Measurements from ENCODE around the gene CFAP61. TPM values are rescaled to one million over a fixed set of nuclear protein-coding genes. Genes with fewer than 3 reads are reported as not detected.

Gene CFAP61
- total and polyA plus RNA-seq, 5 donors from 2014 or later: not detected

DNA sequence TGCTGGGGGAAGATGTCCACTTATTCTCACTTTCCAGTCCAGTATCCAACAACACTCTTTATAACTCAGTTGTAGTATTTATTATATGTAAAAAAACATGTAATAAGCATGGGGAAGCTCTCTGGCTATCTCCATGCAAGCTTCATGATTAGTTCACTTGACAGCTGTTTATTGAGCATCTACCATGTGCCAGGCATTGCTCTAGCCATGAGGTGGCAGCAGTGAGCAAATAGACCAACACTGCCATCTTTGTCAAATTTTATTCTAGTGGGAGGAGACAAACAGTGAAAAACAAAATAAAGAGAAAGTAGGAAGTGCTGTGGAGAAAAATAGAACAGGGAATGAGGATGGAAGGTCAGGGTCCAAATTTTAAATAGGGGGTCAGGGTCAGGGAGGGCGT, 131.8 kb downstream of the CFAP61 start:
- Histone ChIP-seq H3K27me3 (ENCODE audit: control insufficient read depth, insufficient read depth, low read length) (no peaks in the 10 kb centered on the region), H3K4me1 (ENCODE audit: control insufficient read depth, insufficient read depth, low read length, poor library complexity, severe bottlenecking) (no peaks in the 10 kb centered on the region), H3K9me3 (ENCODE audit: control insufficient read depth in 2 of 2, low read length in 2 of 2) (no peaks in the 10 kb centered on the region), H3K27ac (ENCODE audit: insufficient read depth, low read length, poor library complexity, severe bottlenecking) (no peak overlapping the region), H3K4me3 (ENCODE audit: low read depth, low read length) (no peak overlapping the region), H3K36me3 (ENCODE audit: control insufficient read depth, insufficient read depth, low read length) (no peaks in the 10 kb centered on the region)
- Mint-ChIP-seq H3K27ac (no peak overlapping the region), H3K4me1 (no peaks in the 10 kb centered on the region), H3K36me3 (no peaks in the 10 kb centered on the region), H3K27me3 (peaks cover 11% of the 10 kb centered on the region), H3K4me3 (no peak overlapping the region), H3K9me3 (peaks cover 0 to 7% (median 0%) of the 10 kb centered on the region in 7 donors)
- DNase-seq (peak in 1 of 3 donors; percentile 31), ATAC-seq (ENCODE audit: low read depth in 2 of 2) (no peak)

DNA sequence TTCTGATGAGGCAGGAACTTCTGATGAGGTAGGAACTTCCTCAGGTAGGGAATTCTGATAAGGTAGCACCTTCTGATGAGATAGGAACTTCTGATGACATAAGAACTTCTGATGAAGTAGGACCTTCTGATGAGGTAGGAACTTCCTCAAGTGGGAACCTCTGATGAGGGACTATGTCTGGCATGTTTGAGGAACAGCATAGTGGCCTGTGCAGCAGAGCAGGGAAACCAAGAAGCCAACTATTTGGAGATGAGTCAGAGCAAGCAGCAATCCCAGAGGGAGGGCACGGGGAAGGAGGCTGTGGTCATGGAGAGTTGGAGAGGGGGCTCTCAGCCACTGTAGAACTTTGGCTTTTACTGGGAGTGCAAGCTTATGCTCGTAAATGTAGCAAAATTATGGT, 132.4 kb downstream of the CFAP61 start:
- no peaks in the 10 kb centered on the region for H3K36me3 Mint-ChIP-seq
- no peaks in the 10 kb centered on the region for H3K4me1 Mint-ChIP-seq
- Histone ChIP-seq H3K4me1 (ENCODE audit: control insufficient read depth, insufficient read depth, low read length, poor library complexity, severe bottlenecking) (no peaks in the 10 kb centered on the region), H3K27ac (ENCODE audit: insufficient read depth, low read length, poor library complexity, severe bottlenecking) (no peak overlapping the region), H3K4me3 (ENCODE audit: low read depth, low read length) (no peak overlapping the region), H3K9me3 (ENCODE audit: control insufficient read depth in 2 of 2, low read length in 2 of 2) (no peaks in the 10 kb centered on the region), H3K27me3 (ENCODE audit: control insufficient read depth, insufficient read depth, low read length) (no peaks in the 10 kb centered on the region), H3K36me3 (ENCODE audit: control insufficient read depth, insufficient read depth, low read length) (no peaks in the 10 kb centered on the region)
- H3K27me3 Mint-ChIP-seq: peaks cover 6% of the 10 kb centered on the region
- H3K9me3 Mint-ChIP-seq: peaks cover 0 to 7% (median 0%) of the 10 kb centered on the region in 7 donors
- ATAC-seq (ENCODE audit: low read depth in 2 of 2) (no peak), DNase-seq (no peak)
- no peak overlapping the region for H3K4me3 Mint-ChIP-seq
- no peak overlapping the region for H3K27ac Mint-ChIP-seq

DNA sequence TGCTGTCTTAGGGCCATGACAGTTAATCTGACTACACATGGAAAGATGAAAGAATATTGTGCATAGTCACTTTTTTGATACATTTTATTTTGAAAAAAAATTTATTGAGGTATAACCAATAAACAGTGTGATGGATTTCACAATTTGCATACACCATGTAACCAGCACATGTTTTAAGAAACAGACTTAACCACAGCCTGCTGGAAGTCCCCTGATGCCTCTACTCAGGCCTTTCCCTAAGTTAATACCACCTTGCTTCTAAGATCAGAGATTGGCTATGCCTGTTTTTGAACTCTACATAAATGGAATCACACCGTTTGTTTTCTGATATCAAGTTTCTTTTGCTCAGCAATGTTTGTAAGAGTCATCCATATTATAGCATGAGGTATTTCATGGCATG, 136.3 kb downstream of the CFAP61 start:
- no peak overlapping the region for H3K27ac Mint-ChIP-seq
- no peaks in the 10 kb centered on the region for H3K4me1 Mint-ChIP-seq
- H3K4me1 ChIP-seq (ENCODE audit: control insufficient read depth, insufficient read depth, low read length, poor library complexity, severe bottlenecking): no peaks in the 10 kb centered on the region
- H3K36me3 Mint-ChIP-seq: no peaks in the 10 kb centered on the region
- H3K4me3 ChIP-seq (ENCODE audit: low read depth, low read length): no peak overlapping the region
- no peaks in the 10 kb centered on the region for H3K36me3 ChIP-seq (ENCODE audit: control insufficient read depth, insufficient read depth, low read length)
- peaks cover 6% of the 10 kb centered on the region for H3K27me3 Mint-ChIP-seq
- H3K9me3 Mint-ChIP-seq: peaks cover 0 to 4% (median 0%) of the 10 kb centered on the region in 7 donors
- no peak for ATAC-seq (ENCODE audit: low read depth in 2 of 2)
- H3K27ac ChIP-seq (ENCODE audit: insufficient read depth, low read length, poor library complexity, severe bottlenecking): no peak overlapping the region
- no peak overlapping the region for H3K4me3 Mint-ChIP-seq
- DNase-seq: no peak
- no peaks in the 10 kb centered on the region for H3K27me3 ChIP-seq (ENCODE audit: control insufficient read depth, insufficient read depth, low read length)
- H3K9me3 ChIP-seq (ENCODE audit: control insufficient read depth in 2 of 2, low read length in 2 of 2): no peaks in the 10 kb centered on the region

DNA sequence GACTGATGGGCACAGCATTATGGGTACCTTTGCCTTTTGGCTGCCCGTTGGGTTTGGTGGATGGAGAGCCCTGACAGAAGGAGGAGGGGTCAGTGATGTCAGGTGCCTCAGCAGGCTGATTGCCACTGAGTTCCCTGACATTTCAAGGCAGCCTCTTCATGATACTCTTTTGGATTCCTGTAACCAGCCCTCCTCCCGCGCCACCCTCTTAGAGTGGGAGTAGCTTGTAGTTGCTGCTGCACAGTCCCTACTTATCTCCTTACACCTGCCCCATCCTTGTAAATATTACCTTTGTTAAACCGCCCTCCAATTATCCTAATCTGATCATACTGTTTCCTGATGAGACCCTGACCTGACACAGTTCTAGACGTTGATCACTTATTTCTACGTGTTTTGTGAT, 140.0 kb downstream of the CFAP61 start:
- ATAC-seq (ENCODE audit: low read depth in 2 of 2): no peak
- no peaks in the 10 kb centered on the region for H3K36me3 Mint-ChIP-seq
- no peak overlapping the region for H3K4me3 ChIP-seq (ENCODE audit: low read depth, low read length)
- H3K9me3 ChIP-seq (ENCODE audit: control insufficient read depth in 2 of 2, low read length in 2 of 2): no peaks in the 10 kb centered on the region
- no peak overlapping the region for H3K4me3 Mint-ChIP-seq
- H3K27ac Mint-ChIP-seq: no peak overlapping the region
- no peak for DNase-seq
- H3K27me3 ChIP-seq (ENCODE audit: control insufficient read depth, insufficient read depth, low read length): no peaks in the 10 kb centered on the region
- peaks cover 9% of the 10 kb centered on the region for H3K27me3 Mint-ChIP-seq
- H3K4me1 ChIP-seq (ENCODE audit: control insufficient read depth, insufficient read depth, low read length, poor library complexity, severe bottlenecking): no peaks in the 10 kb centered on the region
- peaks cover 0 to 4% (median 0%) of the 10 kb centered on the region in 7 donors for H3K9me3 Mint-ChIP-seq
- no peaks in the 10 kb centered on the region for H3K36me3 ChIP-seq (ENCODE audit: control insufficient read depth, insufficient read depth, low read length)
- no peaks in the 10 kb centered on the region for H3K4me1 Mint-ChIP-seq
- H3K27ac ChIP-seq (ENCODE audit: insufficient read depth, low read length, poor library complexity, severe bottlenecking): no peak overlapping the region

DNA sequence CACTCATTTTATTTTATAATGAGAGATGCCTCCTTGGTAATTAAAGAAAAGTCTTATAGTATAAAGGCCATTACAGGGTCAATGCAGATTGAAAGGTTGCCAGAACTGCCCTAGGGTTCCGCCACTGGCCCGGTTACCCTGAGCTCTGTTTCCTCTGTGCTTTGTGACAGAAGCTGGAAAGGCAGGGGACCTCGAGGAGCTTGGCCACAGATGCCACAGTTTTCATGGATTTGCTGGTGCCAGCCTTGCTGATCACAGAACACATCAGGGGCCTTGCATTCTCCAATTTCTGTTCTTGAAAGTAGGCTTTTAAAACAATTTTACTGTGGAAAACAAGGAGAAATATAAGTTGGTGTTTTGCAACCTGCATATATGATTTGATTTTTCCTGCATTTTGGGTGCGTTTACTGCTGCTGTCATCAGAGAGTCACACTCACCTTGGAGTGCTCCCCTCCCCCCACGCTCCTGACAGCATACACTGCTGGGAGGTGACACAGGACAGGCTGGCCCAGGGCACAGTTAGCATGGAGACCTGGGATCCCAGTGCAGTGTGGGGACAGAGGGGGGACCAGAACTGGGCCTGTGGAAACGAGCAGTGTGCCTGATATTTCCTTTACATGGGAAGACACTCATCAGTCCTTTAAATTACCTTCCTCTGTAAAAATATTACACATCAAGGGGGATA, 142.8 kb downstream of the CFAP61 start:
- ATAC-seq (ENCODE audit: low read depth in 2 of 2) (no peak), DNase-seq (no peak)
- no peaks in the 10 kb centered on the region for H3K36me3 Mint-ChIP-seq
- H3K27ac Mint-ChIP-seq: no peak overlapping the region
- Histone ChIP-seq H3K27me3 (ENCODE audit: control insufficient read depth, insufficient read depth, low read length) (no peaks in the 10 kb centered on the region), H3K9me3 (ENCODE audit: control insufficient read depth in 2 of 2, low read length in 2 of 2) (no peaks in the 10 kb centered on the region), H3K4me1 (ENCODE audit: control insufficient read depth, insufficient read depth, low read length, poor library complexity, severe bottlenecking) (no peaks in the 10 kb centered on the region), H3K36me3 (ENCODE audit: control insufficient read depth, insufficient read depth, low read length) (no peaks in the 10 kb centered on the region), H3K4me3 (ENCODE audit: low read depth, low read length) (no peak overlapping the region), H3K27ac (ENCODE audit: insufficient read depth, low read length, poor library complexity, severe bottlenecking) (no peak overlapping the region)
- no peaks in the 10 kb centered on the region for H3K4me1 Mint-ChIP-seq
- no peak overlapping the region for H3K4me3 Mint-ChIP-seq
- peaks cover 4% of the 10 kb centered on the region for H3K27me3 Mint-ChIP-seq
- H3K9me3 Mint-ChIP-seq: peaks cover 0 to 4% (median 0%) of the 10 kb centered on the region in 7 donors

DNA sequence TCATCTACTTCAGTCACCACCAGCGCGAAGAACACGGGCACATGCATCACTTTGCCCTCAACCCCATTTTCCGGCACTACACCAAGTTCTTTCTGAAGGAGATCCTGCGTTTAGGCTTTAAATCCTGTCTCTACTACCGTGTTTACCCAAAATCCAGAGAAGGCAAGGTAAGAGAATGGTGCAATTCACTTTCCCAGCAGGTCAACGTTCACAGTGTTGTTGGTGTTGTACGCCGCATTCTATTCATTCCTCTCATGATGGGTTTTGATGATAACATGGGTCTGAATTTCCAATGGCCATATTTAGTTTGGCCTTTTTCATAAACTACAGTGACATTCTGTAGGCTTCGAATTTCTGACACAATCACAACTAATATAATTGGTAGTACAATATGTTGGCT, 144.3 kb downstream of the CFAP61 start:
- peaks cover 4% of the 10 kb centered on the region for H3K27me3 Mint-ChIP-seq
- Histone ChIP-seq H3K9me3 (ENCODE audit: control insufficient read depth in 2 of 2, low read length in 2 of 2) (no peaks in the 10 kb centered on the region), H3K4me1 (ENCODE audit: control insufficient read depth, insufficient read depth, low read length, poor library complexity, severe bottlenecking) (no peaks in the 10 kb centered on the region), H3K27me3 (ENCODE audit: control insufficient read depth, insufficient read depth, low read length) (no peaks in the 10 kb centered on the region), H3K4me3 (ENCODE audit: low read depth, low read length) (no peak overlapping the region), H3K27ac (ENCODE audit: insufficient read depth, low read length, poor library complexity, severe bottlenecking) (no peak overlapping the region), H3K36me3 (ENCODE audit: control insufficient read depth, insufficient read depth, low read length) (no peaks in the 10 kb centered on the region)
- no peak overlapping the region for H3K27ac Mint-ChIP-seq
- H3K4me3 Mint-ChIP-seq: no peak overlapping the region
- H3K4me1 Mint-ChIP-seq: no peaks in the 10 kb centered on the region
- ATAC-seq (ENCODE audit: low read depth in 2 of 2) (no peak), DNase-seq (no peak)
- H3K9me3 Mint-ChIP-seq: peaks cover 0 to 4% (median 0%) of the 10 kb centered on the region in 7 donors
- no peaks in the 10 kb centered on the region for H3K36me3 Mint-ChIP-seq

DNA sequence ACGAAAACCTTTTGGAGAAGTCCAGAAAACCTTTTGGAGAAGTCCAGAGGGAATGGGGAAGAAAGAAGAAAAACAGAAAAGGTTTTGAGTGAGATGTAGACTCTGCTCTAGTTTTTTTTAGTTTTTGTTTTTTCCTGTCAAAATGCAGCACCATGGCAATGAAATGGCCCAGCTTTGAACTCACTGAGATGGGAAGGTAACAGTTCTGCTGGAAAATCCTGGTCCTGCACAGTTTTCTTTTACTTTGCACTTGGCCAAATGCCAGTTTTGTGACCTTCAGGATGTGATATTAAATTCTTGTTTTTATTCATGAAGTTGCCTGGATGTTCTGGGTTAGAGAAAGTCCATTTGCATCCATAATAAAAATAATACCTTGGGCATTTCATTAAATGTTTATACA, 145.7 kb downstream of the CFAP61 start:
- Histone ChIP-seq H3K27me3 (ENCODE audit: control insufficient read depth, insufficient read depth, low read length) (no peaks in the 10 kb centered on the region), H3K36me3 (ENCODE audit: control insufficient read depth, insufficient read depth, low read length) (no peaks in the 10 kb centered on the region), H3K4me3 (ENCODE audit: low read depth, low read length) (no peak overlapping the region), H3K27ac (ENCODE audit: insufficient read depth, low read length, poor library complexity, severe bottlenecking) (no peak overlapping the region), H3K4me1 (ENCODE audit: control insufficient read depth, insufficient read depth, low read length, poor library complexity, severe bottlenecking) (no peaks in the 10 kb centered on the region), H3K9me3 (ENCODE audit: control insufficient read depth in 2 of 2, low read length in 2 of 2) (no peaks in the 10 kb centered on the region)
- peaks cover 0 to 1% (median 0%) of the 10 kb centered on the region in 7 donors for H3K9me3 Mint-ChIP-seq
- H3K36me3 Mint-ChIP-seq: no peaks in the 10 kb centered on the region
- DNase-seq: no peak
- ATAC-seq (ENCODE audit: low read depth in 2 of 2): no peak
- H3K27ac Mint-ChIP-seq: no peak overlapping the region
- H3K4me1 Mint-ChIP-seq: no peaks in the 10 kb centered on the region
- no peak overlapping the region for H3K4me3 Mint-ChIP-seq
- H3K27me3 Mint-ChIP-seq: peaks cover 4% of the 10 kb centered on the region
